GM21390 (cell line): ENCODE data around the gene CRLF1.
"Not testable (repeated sequence)": the region's sequence is repeated elsewhere in the genome, so short reads cannot be mapped to it uniquely, and the experiment has no call there.

Source experiments
- ATAC-seq: cut with Tn5 transposase; IDR thresholded peaks from one replicate; pipeline ENCODE4 v1.9.1; 2021; ENCODE audit not compliant: unreplicated experiment

The CRLF1 gene

GRCh38 chr19:18593367-18594095 is 13.1 kb downstream of the CRLF1 start:
- no peak for ATAC-seq

- not testable (repeated sequence) for ATAC-seq
Observed at GRCh38 chr19:18592732-18593131, 13.9 kb downstream of the CRLF1 start.

GRCh38 chr19:18591735-18592385 is 14.7 kb downstream of the CRLF1 start:
- no peak for ATAC-seq

- ATAC-seq = no peak
Observed at GRCh38 chr19:18590273-18591272, 16.0 kb downstream of the CRLF1 start.

- peak; percentile 33 for ATAC-seq
Observed at GRCh38 chr19:18589380-18590272, 17.0 kb downstream of the CRLF1 start.

GRCh38 chr19:18588611-18589379 is 17.8 kb downstream of the CRLF1 start, which contains the start of gene REX1BD:
Gene REX1BD, plus strand, starts transcription at chr19:18588798. Its CDS starts 4 bp downstream, at chr19:18588802.
- peak; percentile 80 for ATAC-seq

GRCh38 chr19:18587962-18588610 is 18.5 kb downstream of the CRLF1 start:
- no peak for ATAC-seq

GRCh38 chr19:18587561-18587960 is 19.0 kb downstream of the CRLF1 start:
- ATAC-seq = no peak

- ATAC-seq = no peak
Observed at GRCh38 chr19:18586306-18586705, 20.3 kb downstream of the CRLF1 start.

GRCh38 chr19:18580311-18580710 is 26.3 kb downstream of the CRLF1 start:
- ATAC-seq = no peak

- ATAC-seq = no peak
Observed at GRCh38 chr19:18577365-18577914, 29.2 kb downstream of the CRLF1 start.

- ATAC-seq = no peak
Observed at GRCh38 chr19:18576383-18576782, 30.2 kb downstream of the CRLF1 start.

GRCh38 chr19:18574691-18575291 is 31.8 kb downstream of the CRLF1 start:
- no peak for ATAC-seq

- peak; percentile 84 for ATAC-seq
Observed at GRCh38 chr19:18571564-18572344, 34.8 kb downstream of the CRLF1 start, which contains the start of gene UBA52. Gene UBA52, plus strand, starts transcription at chr19:18571857. Its CDS starts 1,444 bp downstream, at chr19:18573301.

GRCh38 chr19:18568367-18568766 is 38.2 kb downstream of the CRLF1 start:
- ATAC-seq = no peak

- ATAC-seq = no peak
Observed at GRCh38 chr19:18566953-18567352, 39.6 kb downstream of the CRLF1 start.

- ATAC-seq = no peak
Observed at GRCh38 chr19:18562086-18562485, 44.5 kb downstream of the CRLF1 start.
